Hepatocyte (in vitro differentiated cells): ENCODE results near the gene PARP4.
"Not testable (repeated sequence)": the region's sequence is repeated elsewhere in the genome, so short reads cannot be mapped to it uniquely, and the experiment has no call there.

ENCODE experiments used
- CTCF ChIP-seq: fragments of 200-600 bp; sonication (generic); IDR thresholded peaks from 2 replicates; pipeline ENCODE4 v1.5.1; 2016; ENCODE audit warnings: antibody characterized with exemption, mild to moderate bottlenecking; ENCODE audit not compliant: poor library complexity
- EZH2 ChIP-seq: fragments of 200-600 bp; sonication (generic); IDR thresholded peaks from 2 replicates; pipeline ENCODE4 v1.6.1; 2016; ENCODE audit warnings: antibody characterized with exemption, mild to moderate bottlenecking, borderline replicate concordance

GRCh38 chr13:24506283-24506682 lies 6.3 kb downstream of the PARP4 start:
- not testable (repeated sequence) for TF ChIP-seq CTCF, EZH2
